ENCODE data around the gene NACAD. TPM values are rescaled to one million over a fixed set of nuclear protein-coding genes. Genes with fewer than 3 reads are reported as not detected.

Gene NACAD
- total RNA-seq, 4 donors from 2014 or later = 0.51 to 26.9 (median 5.4) TPM

GRCh38 chr7:45099891-45100760 lies 11.4 kb upstream of the NACAD start:
- H3K4me1 ChIP-seq = no peaks in the 10 kb centered on the region
- DNase-seq = no peak
- H3K27me3 ChIP-seq = no peaks in the 10 kb centered on the region
- no peak overlapping the region for H3K4me3 ChIP-seq
- no peak for TF ChIP-seq CTCF (IDR thresholded peaks at IDR 0.05)
- TF ChIP-seq POLR2A (IDR thresholded peaks at IDR 0.05) = no peak
- H3K27ac ChIP-seq = no peak overlapping the region
- H3K36me3 ChIP-seq = no peaks in the 10 kb centered on the region
- no peaks in the 10 kb centered on the region for H3K9me3 ChIP-seq
- intact Hi-C loops (cut with DNase I; ENCODE audit: low total_unique reads) = no loop called here

- DNase-seq = no peak
These were observed 10.4 kb upstream of the NACAD start for GRCh38 chr7:45098983-45099839.

GRCh38 chr7:45092931-45093235 lies 4.1 kb upstream of the NACAD start:
- DNase-seq = no peak
- Histone ChIP-seq H3K27me3 (no peaks in the 10 kb centered on the region), H3K4me3 (no peak overlapping the region), H3K27ac (no peak overlapping the region), H3K9me3 (no peaks in the 10 kb centered on the region), H3K4me1 (no peaks in the 10 kb centered on the region), H3K36me3 (no peaks in the 10 kb centered on the region)
- intact Hi-C loops (cut with DNase I; ENCODE audit: low total_unique reads) = no loop called here
- TF ChIP-seq POLR2A (IDR thresholded peaks at IDR 0.05) (no peak), CTCF (IDR thresholded peaks at IDR 0.05) (no peak)

More at GRCh38 chr7:45098983-45099839, 10.4 kb upstream of the NACAD start:
- H3K4me1 ChIP-seq = no peaks in the 10 kb centered on the region
- intact Hi-C loops (cut with DNase I; ENCODE audit: low total_unique reads) = no loop called here
- no peak overlapping the region for H3K4me3 ChIP-seq
- TF ChIP-seq CTCF (IDR thresholded peaks at IDR 0.05) (no peak), POLR2A (IDR thresholded peaks at IDR 0.05) (no peak)
- H3K27me3 ChIP-seq = no peaks in the 10 kb centered on the region
- H3K27ac ChIP-seq = no peak overlapping the region
- H3K9me3 ChIP-seq = no peaks in the 10 kb centered on the region
- no peaks in the 10 kb centered on the region for H3K36me3 ChIP-seq

- DNase-seq = no peak
- Histone ChIP-seq H3K36me3 (no peaks in the 10 kb centered on the region), H3K9me3 (no peaks in the 10 kb centered on the region), H3K27me3 (no peaks in the 10 kb centered on the region), H3K4me1 (no peaks in the 10 kb centered on the region), H3K4me3 (no peak overlapping the region), H3K27ac (no peak overlapping the region)
- intact Hi-C loops (cut with DNase I; ENCODE audit: low total_unique reads) = no loop called here
- TF ChIP-seq CTCF (IDR thresholded peaks at IDR 0.05) (no peak), POLR2A (IDR thresholded peaks at IDR 0.05) (no peak)
These were observed 3.5 kb upstream of the NACAD start for GRCh38 chr7:45092100-45092930.

Data from uterus (tissue), 4 donors.